Measurements from ENCODE around the gene INPP4B. TPM values are rescaled to one million over a fixed set of nuclear protein-coding genes. Genes with fewer than 3 reads are reported as not detected.

INPP4B gene
- polyA plus RNA-seq, 1 experiment = 5.1 TPM

DNA sequence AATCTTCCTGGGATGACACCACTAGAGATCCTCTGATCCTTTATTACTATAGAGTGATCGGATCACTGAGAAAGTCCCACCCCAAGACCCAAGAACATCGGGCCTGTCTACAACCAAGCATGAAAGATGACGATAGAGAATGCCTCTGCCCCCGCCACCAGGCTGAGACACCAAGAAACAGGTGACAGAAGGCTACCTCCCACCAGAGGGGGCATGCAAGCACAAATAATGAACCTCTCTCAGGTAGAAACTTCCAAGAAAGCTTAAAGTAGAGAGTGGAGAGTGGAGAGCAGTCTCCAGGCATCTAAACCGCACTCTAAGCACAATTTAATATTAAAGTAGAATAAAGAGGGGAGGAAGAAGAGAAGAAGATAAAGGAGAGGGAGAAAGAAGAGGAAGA, 402.6 kb downstream of the INPP4B start:
- CTCF ChIA-PET = no interaction called here
- POLR2A ChIA-PET = no interaction called here
- TF ChIP-seq, protein P1, sequence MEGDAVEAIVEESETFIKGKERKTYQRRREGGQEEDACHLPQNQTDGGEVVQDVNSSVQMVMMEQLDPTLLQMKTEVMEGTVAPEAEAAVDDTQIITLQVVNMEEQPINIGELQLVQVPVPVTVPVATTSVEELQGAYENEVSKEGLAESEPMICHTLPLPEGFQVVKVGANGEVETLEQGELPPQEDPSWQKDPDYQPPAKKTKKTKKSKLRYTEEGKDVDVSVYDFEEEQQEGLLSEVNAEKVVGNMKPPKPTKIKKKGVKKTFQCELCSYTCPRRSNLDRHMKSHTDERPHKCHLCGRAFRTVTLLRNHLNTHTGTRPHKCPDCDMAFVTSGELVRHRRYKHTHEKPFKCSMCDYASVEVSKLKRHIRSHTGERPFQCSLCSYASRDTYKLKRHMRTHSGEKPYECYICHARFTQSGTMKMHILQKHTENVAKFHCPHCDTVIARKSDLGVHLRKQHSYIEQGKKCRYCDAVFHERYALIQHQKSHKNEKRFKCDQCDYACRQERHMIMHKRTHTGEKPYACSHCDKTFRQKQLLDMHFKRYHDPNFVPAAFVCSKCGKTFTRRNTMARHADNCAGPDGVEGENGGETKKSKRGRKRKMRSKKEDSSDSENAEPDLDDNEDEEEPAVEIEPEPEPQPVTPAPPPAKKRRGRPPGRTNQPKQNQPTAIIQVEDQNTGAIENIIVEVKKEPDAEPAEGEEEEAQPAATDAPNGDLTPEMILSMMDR (IDR thresholded peaks at IDR 0.05; ENCODE audit: low read depth, low read length) = no peak
- no peaks in the 10 kb centered on the region for H3K9me3 ChIP-seq (ENCODE audit: control insufficient read depth, insufficient read depth, low read length)
- no peak overlapping the region for H3K27ac ChIP-seq (ENCODE audit: low read depth, low read length)
- H3K27me3 ChIP-seq (ENCODE audit: control insufficient read depth, insufficient read depth, low read length) = no peaks in the 10 kb centered on the region
- H3K4me3 ChIP-seq (ENCODE audit: low read depth, low read length) = no peak overlapping the region
- no peak for DNase-seq (ENCODE audit: low read depth, low spot score)

DNA sequence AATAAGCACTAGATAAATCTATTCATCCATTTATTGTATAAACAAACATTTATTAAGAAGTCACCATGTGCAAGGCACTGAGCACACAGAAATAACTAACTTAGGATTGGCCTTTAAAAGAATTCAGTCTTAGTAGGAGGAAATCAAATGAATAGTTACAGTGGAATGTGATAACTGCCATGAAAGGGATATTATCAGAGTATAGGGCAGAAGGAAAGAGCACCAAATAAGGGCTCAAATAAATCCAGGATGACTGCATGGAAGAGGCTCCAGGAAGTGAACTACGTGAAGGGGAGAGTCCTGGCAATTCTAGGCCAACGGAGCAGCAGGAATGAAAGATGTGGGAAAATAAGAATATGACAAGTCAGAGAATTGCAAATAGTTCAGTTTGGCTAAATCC, 406.0 kb downstream of the INPP4B start:
- no peaks in the 10 kb centered on the region for H3K9me3 ChIP-seq (ENCODE audit: control insufficient read depth, insufficient read depth, low read length)
- ChIA-PET POLR2A (no interaction called here), CTCF (no interaction called here)
- no peak overlapping the region for H3K4me3 ChIP-seq (ENCODE audit: low read depth, low read length)
- no peak for DNase-seq (ENCODE audit: low read depth, low spot score)
- H3K27me3 ChIP-seq (ENCODE audit: control insufficient read depth, insufficient read depth, low read length) = no peaks in the 10 kb centered on the region
- TF ChIP-seq, protein P1 (IDR thresholded peaks at IDR 0.05; ENCODE audit: low read depth, low read length) = no peak
- no peak overlapping the region for H3K27ac ChIP-seq (ENCODE audit: low read depth, low read length)

DNA sequence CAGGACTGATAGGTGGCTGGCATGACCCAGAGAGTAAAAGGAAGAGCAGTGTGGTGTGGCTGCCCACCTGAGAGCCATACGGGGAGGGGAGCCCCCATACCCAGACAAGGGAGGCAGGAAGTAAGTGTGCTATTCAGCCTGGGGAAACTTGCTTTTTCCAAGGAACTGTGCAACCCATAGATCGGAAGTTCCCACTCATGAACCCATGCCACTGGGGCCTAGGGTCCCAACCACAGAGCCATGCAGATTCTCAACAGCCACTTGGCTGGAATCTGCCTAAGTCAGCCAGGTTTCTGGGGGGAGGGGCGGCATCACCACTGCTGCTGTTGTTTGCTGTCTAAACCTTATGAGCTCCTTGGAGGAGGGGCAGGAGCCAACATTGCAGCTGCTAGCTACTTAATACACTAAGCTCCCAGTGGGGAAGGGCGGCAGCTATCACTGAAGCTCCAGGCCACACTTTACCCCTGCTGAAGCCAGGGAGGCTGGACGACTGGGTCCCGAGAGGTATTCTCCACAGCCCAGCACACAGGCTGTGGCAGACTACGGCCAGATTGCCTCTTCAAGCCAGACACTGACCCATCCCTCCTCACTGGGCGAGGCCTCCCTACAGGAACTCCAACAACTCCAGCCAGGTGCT, 410.4 kb downstream of the INPP4B start:
- ChIA-PET POLR2A (no interaction called here), CTCF (no interaction called here)
- no peaks in the 10 kb centered on the region for H3K27me3 ChIP-seq (ENCODE audit: control insufficient read depth, insufficient read depth, low read length)
- no peak for DNase-seq (ENCODE audit: low read depth, low spot score)
- H3K4me3 ChIP-seq (ENCODE audit: low read depth, low read length) = no peak overlapping the region
- H3K9me3 ChIP-seq (ENCODE audit: control insufficient read depth, insufficient read depth, low read length) = no peaks in the 10 kb centered on the region
- no peak overlapping the region for H3K27ac ChIP-seq (ENCODE audit: low read depth, low read length)
- TF ChIP-seq, protein P1 (IDR thresholded peaks at IDR 0.05; ENCODE audit: low read depth, low read length) = no peak

DNA sequence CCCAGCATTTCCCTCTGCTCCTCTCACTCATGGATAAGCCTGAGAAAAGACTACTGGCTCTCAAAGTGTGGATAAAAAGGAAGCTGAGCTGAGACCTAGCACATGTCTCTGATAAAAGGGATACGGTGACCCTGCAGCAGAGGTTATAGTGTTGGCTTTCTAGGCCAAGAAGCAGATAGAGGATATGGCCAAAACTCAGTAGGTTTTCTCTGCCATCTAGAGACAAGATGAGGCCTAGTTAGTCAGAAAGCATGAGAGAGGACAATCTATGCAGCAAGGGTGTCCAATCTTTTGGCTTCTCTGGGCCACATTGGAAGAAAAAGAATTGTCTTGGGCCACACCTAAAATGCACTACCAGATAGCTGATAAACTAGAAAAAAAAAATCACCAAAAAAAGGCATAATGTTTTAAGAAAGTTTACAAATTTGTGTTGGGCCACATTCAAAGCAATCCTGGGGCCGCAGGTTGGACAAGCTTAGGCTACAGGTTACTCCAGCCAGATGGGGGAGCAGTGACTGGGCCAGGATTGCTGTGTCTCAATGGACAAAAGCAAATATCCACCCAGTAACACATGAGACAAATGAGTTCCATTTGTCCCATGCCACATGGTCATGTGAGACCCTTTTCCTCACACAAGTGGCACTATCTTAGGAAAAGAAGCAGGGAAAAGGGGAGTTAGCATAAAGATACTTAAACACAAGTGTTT, 411.4 kb downstream of the INPP4B start:
- ChIA-PET CTCF (no interaction called here), POLR2A (no interaction called here)
- DNase-seq (ENCODE audit: low read depth, low spot score) = no peak
- Histone ChIP-seq H3K27ac (ENCODE audit: low read depth, low read length) (no peak overlapping the region), H3K9me3 (ENCODE audit: control insufficient read depth, insufficient read depth, low read length) (no peaks in the 10 kb centered on the region), H3K4me3 (ENCODE audit: low read depth, low read length) (no peak overlapping the region), H3K27me3 (ENCODE audit: control insufficient read depth, insufficient read depth, low read length) (no peaks in the 10 kb centered on the region)
- TF ChIP-seq, protein P1 (IDR thresholded peaks at IDR 0.05; ENCODE audit: low read depth, low read length) = no peak

DNA sequence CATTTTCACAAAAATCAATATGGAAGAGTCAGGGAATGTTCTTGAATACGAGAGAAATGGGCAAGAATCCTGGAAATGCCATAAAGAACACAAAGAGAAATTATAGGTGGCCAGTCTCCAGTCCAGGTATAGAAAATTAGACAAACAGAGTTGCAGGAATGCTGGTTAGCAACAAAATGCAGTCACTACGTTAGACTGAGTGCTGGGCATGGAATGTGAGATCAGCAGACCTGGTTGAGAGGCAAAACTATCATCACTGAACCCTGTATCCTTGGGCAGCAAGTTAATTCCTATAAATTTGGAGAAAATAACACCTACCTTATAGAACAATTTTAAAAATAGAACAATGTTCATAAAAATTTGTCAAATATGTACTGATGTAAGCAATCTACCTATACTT, 417.4 kb downstream of the INPP4B start:
- H3K4me3 ChIP-seq (ENCODE audit: low read depth, low read length) = no peak overlapping the region
- CTCF ChIA-PET = no interaction called here
- no peak for DNase-seq (ENCODE audit: low read depth, low spot score)
- TF ChIP-seq, protein P1 (IDR thresholded peaks at IDR 0.05; ENCODE audit: low read depth, low read length) = no peak
- POLR2A ChIA-PET = no interaction called here
- H3K27ac ChIP-seq (ENCODE audit: low read depth, low read length) = no peak overlapping the region
- H3K9me3 ChIP-seq (ENCODE audit: control insufficient read depth, insufficient read depth, low read length) = no peaks in the 10 kb centered on the region
- no peaks in the 10 kb centered on the region for H3K27me3 ChIP-seq (ENCODE audit: control insufficient read depth, insufficient read depth, low read length)

All from AG04450 (cell line).